Fibroblast of the aortic adventitia (primary cell): ENCODE measurements around the gene NDST4. TPM values are rescaled to one million over a fixed set of nuclear protein-coding genes. Genes with fewer than 3 reads are reported as not detected.
"Not testable (repeated sequence)": the region's sequence is repeated elsewhere in the genome, so short reads cannot be mapped to it uniquely, and the experiment has no call there.

Experiments used
- DNase-seq: peaks from one replicate; pipeline ENCODE4 v3.0.0-alpha.2; 2010; ENCODE audit warnings: low read depth
- H3K4me3 ChIP-seq: 2 replicates; pipeline ENCODE4 v1.5.1; 2011; ENCODE audit warnings: low read depth, mild to moderate bottlenecking, control low read depth, low read length, moderate library complexity
- total RNA-seq: library from RNA; depleted of rRNA; stranded (reverse); fragments of >200 nt; gene quantifications from 2 replicates; pipeline ENCODE4 v1.2.3, GENCODE V29; 2012; ENCODE audit warnings: low replicate concordance
- TF ChIP-seq, protein P1 (sequence below): IDR thresholded peaks from 2 replicates; pipeline ENCODE4 v1.5.1; 2011; ENCODE audit warnings: mild to moderate bottlenecking, low read length, control low read depth, inconsistent platforms; ENCODE audit not compliant: insufficient read depth

Gene NDST4
- total RNA-seq, 1 donor: not detected

DNA sequence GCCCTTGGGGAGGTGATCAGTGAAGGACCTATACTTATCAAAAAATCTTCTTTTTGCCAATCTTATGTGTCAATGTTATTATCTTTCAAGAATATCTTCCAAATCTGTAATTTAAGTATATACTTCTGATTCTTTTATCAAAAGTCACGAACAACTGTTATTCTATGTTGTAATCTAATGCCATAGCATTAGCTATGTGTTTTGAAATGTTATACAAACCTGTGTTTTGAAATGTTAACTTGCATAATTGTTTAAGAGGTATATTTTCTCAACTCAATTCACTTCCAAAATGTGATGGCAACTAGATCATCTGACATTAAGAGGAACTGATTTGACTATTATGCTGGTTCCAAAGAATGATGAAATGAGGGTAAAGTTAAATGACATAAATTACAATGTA lies 113.5 kb downstream of the NDST4 start:
- TF ChIP-seq, protein P1, sequence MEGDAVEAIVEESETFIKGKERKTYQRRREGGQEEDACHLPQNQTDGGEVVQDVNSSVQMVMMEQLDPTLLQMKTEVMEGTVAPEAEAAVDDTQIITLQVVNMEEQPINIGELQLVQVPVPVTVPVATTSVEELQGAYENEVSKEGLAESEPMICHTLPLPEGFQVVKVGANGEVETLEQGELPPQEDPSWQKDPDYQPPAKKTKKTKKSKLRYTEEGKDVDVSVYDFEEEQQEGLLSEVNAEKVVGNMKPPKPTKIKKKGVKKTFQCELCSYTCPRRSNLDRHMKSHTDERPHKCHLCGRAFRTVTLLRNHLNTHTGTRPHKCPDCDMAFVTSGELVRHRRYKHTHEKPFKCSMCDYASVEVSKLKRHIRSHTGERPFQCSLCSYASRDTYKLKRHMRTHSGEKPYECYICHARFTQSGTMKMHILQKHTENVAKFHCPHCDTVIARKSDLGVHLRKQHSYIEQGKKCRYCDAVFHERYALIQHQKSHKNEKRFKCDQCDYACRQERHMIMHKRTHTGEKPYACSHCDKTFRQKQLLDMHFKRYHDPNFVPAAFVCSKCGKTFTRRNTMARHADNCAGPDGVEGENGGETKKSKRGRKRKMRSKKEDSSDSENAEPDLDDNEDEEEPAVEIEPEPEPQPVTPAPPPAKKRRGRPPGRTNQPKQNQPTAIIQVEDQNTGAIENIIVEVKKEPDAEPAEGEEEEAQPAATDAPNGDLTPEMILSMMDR: no peak
- no peak overlapping the region for H3K4me3 ChIP-seq

DNA sequence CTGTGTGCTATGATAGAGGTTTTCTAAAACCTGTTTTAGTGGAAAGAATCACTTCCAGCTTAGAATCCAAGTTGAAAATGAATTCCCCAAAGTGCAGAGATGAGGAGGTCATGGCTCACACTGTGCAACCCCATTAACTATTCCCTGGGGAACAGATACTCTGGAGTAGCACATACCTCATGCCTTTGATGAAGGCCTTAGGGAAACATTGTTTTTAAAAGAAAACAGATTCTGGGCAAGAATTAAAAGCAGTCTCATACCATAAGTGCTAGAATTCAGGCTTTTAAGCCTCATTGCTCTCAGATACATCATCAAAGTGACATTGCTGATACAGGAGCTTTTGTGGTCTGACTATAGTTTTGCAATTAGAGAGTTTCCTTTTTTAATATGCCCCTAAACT lies 115.1 kb downstream of the NDST4 start:
- TF ChIP-seq, protein P1: no peak
- H3K4me3 ChIP-seq: no peak overlapping the region
- DNase-seq: no peak

More for the DNA sequence above, 113.5 kb downstream of the NDST4 start:
- DNase-seq: no peak

DNA sequence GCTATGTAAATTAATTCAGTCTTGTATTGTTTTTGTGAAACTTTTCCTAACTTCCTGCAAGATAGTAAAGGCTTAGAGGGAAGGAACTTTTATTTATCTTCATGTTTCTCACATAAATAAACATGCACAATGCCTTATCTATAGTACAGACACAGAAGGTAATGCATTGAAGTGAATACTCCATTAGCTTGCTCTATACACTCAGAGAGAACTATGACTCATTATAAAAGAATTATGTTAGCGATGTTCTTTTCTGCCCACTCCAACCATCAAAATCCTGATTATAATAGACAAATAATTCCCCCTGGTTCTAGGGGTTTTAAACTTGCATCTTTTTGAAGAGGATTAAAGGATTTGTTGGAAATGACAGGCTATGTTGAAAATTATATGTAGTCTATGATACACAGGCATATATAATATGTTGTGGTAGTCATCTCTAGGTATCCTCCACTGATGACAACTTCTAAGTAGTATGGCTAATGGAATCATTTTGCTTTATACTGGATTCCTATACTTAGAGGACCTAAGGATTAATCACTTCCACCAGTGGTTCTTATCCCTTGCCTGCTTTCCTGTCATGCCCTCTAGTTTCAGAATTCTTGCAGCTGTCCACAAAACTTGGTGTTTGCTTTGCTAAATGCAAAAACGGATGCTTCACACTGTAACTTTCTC lies 115.7 kb downstream of the NDST4 start:
- TF ChIP-seq, protein P1: no peak
- no peak overlapping the region for H3K4me3 ChIP-seq
- no peak for DNase-seq

DNA sequence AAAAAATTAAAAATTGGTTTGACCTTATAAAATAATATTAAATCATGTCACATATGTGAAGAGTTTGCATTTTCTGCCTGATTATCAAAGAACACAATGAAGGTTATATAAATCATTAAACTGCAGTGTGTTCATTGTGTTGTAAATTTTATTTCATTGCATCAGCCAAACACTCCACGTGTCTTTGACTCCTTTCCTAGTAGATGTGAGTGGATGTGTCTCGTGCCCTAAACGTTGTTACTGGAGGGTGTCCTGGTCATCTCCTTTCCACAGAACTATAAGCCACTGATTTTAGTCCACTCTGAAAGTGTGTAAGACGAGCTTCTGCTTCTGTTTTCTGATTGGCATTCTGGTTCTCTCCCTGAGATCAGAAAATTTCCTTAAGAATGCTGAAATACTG lies 127.3 kb downstream of the NDST4 start:
- H3K4me3 ChIP-seq: no peak overlapping the region
- DNase-seq: no peak
- TF ChIP-seq, protein P1: no peak

DNA sequence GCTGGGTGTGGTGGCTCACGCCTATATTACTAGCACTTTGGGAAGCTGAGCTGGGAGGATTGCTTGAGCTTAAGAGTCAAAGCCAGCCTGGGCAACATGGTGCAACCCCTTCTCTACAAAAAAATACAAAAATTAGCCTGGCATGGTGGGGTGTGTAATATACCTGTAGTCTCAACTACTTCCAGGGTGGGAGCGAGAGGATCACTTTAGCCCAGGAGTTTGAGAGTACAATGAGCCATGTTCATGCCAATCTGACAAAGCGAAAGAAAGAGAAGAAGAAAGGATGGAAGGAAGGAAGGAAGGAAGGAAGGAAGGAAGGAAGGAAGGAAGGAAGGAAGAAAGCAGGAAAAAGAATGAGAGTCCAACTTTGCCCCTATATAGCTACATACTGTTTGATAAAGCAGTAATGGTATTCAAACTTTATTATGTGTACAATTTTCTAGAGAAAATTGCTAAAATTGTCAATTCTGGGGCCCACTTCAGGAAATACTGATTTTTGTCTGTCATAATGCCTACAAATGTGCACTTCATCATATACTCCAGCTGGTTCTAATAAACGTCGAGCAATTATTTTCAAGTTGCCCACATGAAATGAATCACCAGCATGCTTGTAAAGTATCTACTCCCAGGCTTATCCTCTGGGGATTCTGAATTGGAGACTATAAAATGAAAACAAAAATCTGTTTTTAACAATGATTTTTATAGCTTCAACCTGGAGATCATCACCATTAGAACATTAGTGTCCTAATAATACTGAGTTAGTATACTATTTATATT lies 132.3 kb downstream of the NDST4 start:
- no peak for DNase-seq
- TF ChIP-seq, protein P1: no peak
- no peak overlapping the region for H3K4me3 ChIP-seq

DNA sequence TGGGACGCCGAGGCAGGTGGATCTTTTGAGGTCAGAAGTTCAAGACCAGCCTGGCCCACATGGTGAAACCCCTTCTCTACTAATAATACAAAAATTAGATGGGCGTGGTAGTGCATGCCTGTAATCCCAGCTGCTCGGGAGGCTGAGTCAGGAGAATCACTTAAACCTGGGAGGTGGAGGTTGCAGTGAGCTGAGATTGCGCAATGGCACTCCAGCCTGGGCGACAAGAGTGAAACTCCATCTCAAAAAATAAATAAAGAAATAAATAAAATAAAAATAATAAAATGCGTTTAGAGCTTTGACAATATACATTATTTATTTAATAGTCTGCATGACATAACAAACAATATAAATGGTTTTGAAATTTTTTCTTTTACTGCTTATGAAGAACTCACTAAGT lies 133.0 kb downstream of the NDST4 start:
- DNase-seq: not testable (repeated sequence)

DNA sequence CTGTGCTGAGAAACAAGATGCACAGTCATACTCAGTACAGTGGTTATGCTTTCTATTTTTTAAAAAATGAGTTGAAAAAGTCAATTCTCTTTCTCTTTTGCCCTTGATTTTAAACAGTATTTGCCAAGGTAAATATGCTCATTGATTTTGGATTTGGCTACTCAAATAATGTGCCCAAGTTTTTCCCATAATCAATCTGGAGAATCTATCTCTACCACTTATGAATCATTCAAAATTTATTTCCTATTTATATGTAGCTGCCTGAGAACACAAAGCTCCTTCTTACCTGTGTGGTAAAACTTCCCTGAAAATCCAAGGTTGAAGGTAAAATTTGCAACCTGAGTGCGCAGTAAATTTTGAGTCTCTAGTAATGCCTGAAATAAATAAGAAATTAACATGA lies 136.5 kb downstream of the NDST4 start:
- no peak overlapping the region for H3K4me3 ChIP-seq
- TF ChIP-seq, protein P1: no peak
- no peak for DNase-seq

More for the DNA sequence above, 133.0 kb downstream of the NDST4 start:
- H3K4me3 ChIP-seq: not testable (repeated sequence)
